ENCODE measurements around the gene ENPEP.

Gene ENPEP

GRCh38 chr4:110540581-110540980 is 64.6 kb downstream of the ENPEP start:
- no peaks in the 10 kb centered on the region for H3K36me3 ChIP-seq (ENCODE audit: control insufficient read depth in 1 of 2, insufficient read depth in 2 of 2, low read depth in 1 of 2, low read length in 2 of 2)
- no peak overlapping the region for H3K4me2 ChIP-seq (ENCODE audit: low read length, poor library complexity, severe bottlenecking)
- H3K27ac ChIP-seq (ENCODE audit: low read length, poor library complexity, severe bottlenecking): peak overlapping the region; percentile 32
- no peak overlapping the region for H2AK5ac ChIP-seq (ENCODE audit: low read length, severe bottlenecking)
- no peak overlapping the region for H4K91ac ChIP-seq (ENCODE audit: low read length)
- H3K9ac ChIP-seq (ENCODE audit: low read length): no peak overlapping the region
- WGBS: 37% methylated on average over 3 of the region's 3 CpGs
- H2BK12ac ChIP-seq (ENCODE audit: low read length in 2 of 2): no peak overlapping the region
- H2AFZ ChIP-seq (ENCODE audit: low read depth, low read length): no peak overlapping the region
- no peak overlapping the region for H4K8ac ChIP-seq (ENCODE audit: low read length)
- no peak overlapping the region for H2BK120ac ChIP-seq (ENCODE audit: low read depth, low read length)
- H3K9me3 ChIP-seq (ENCODE audit: control insufficient read depth, low read length): peaks cover 6% of the 10 kb centered on the region
- no peak overlapping the region for H3K14ac ChIP-seq (ENCODE audit: low read length in 2 of 2)
- H3K4me1 ChIP-seq (ENCODE audit: control insufficient read depth, insufficient read depth, low read depth, low read length): no peaks in the 10 kb centered on the region
- H3K79me1 ChIP-seq (replicated peaks; ENCODE audit: low read length, poor library complexity, severe bottlenecking): no peaks in the 10 kb centered on the region
- DNase-seq: peak; percentile 50
- H3K4me3 ChIP-seq (ENCODE audit: insufficient read depth in 1 of 2, low read depth in 1 of 2, low read length in 2 of 2): no peak overlapping the region
- H3K23ac ChIP-seq (ENCODE audit: low read length in 2 of 2): no peak overlapping the region
- H2BK15ac ChIP-seq (ENCODE audit: low read depth, poor library complexity, severe bottlenecking): no peak overlapping the region
- no peak overlapping the region for H2BK5ac ChIP-seq (ENCODE audit: low read depth, low read length, poor library complexity, severe bottlenecking)
- no peaks in the 10 kb centered on the region for H3K27me3 ChIP-seq (ENCODE audit: control insufficient read depth in 1 of 2, insufficient read depth in 1 of 2, low read length in 2 of 2)
- no peak overlapping the region for H3K18ac ChIP-seq (ENCODE audit: low read depth in 1 of 2, low read length in 2 of 2)
- H3K4ac ChIP-seq (ENCODE audit: low read depth in 1 of 2, low read length in 2 of 2): no peak overlapping the region

- H2BK12ac ChIP-seq (ENCODE audit: low read length in 2 of 2): no peak overlapping the region
- WGBS: no CpG with 5 or more reads among the region's 1 CpG
Measured at GRCh38 chr4:110540982-110541451, 65.1 kb downstream of the ENPEP start.

GRCh38 chr4:110543577-110543976 is 67.6 kb downstream of the ENPEP start:
- H2BK15ac ChIP-seq (ENCODE audit: low read depth, poor library complexity, severe bottlenecking): no peak overlapping the region
- 25% methylated on average over 1 of the region's 2 CpGs for WGBS
- no peak overlapping the region for H2BK120ac ChIP-seq (ENCODE audit: low read depth, low read length)
- H2BK12ac ChIP-seq (ENCODE audit: low read length in 2 of 2): no peak overlapping the region
- H3K23ac ChIP-seq (ENCODE audit: low read length in 2 of 2): no peak overlapping the region
- no peak overlapping the region for H3K4ac ChIP-seq (ENCODE audit: low read depth in 1 of 2, low read length in 2 of 2)
- H3K79me1 ChIP-seq (replicated peaks; ENCODE audit: low read length, poor library complexity, severe bottlenecking): no peaks in the 10 kb centered on the region
- H3K4me3 ChIP-seq (ENCODE audit: insufficient read depth in 1 of 2, low read depth in 1 of 2, low read length in 2 of 2): no peak overlapping the region
- H3K4me1 ChIP-seq (ENCODE audit: control insufficient read depth, insufficient read depth, low read depth, low read length): no peaks in the 10 kb centered on the region
- H3K9ac ChIP-seq (ENCODE audit: low read length): no peak overlapping the region
- no peak overlapping the region for H2BK5ac ChIP-seq (ENCODE audit: low read depth, low read length, poor library complexity, severe bottlenecking)
- no peaks in the 10 kb centered on the region for H3K27me3 ChIP-seq (ENCODE audit: control insufficient read depth in 1 of 2, insufficient read depth in 1 of 2, low read length in 2 of 2)
- no peaks in the 10 kb centered on the region for H3K36me3 ChIP-seq (ENCODE audit: control insufficient read depth in 1 of 2, insufficient read depth in 2 of 2, low read depth in 1 of 2, low read length in 2 of 2)
- no peak overlapping the region for H3K4me2 ChIP-seq (ENCODE audit: low read length, poor library complexity, severe bottlenecking)
- H2AFZ ChIP-seq (ENCODE audit: low read depth, low read length): no peak overlapping the region
- H3K27ac ChIP-seq (ENCODE audit: low read length, poor library complexity, severe bottlenecking): no peak overlapping the region
- H3K14ac ChIP-seq (ENCODE audit: low read length in 2 of 2): no peak overlapping the region
- H2AK5ac ChIP-seq (ENCODE audit: low read length, severe bottlenecking): no peak overlapping the region
- no peaks in the 10 kb centered on the region for H3K9me3 ChIP-seq (ENCODE audit: control insufficient read depth, low read length)
- H4K8ac ChIP-seq (ENCODE audit: low read length): no peak overlapping the region
- no peak overlapping the region for H3K18ac ChIP-seq (ENCODE audit: low read depth in 1 of 2, low read length in 2 of 2)
- H4K91ac ChIP-seq (ENCODE audit: low read length): no peak overlapping the region
- no peak for DNase-seq

More at GRCh38 chr4:110540982-110541451, 65.1 kb downstream of the ENPEP start:
- H2AK5ac ChIP-seq (ENCODE audit: low read length, severe bottlenecking): no peak overlapping the region
- H3K14ac ChIP-seq (ENCODE audit: low read length in 2 of 2): no peak overlapping the region
- H2AFZ ChIP-seq (ENCODE audit: low read depth, low read length): no peak overlapping the region
- H3K23ac ChIP-seq (ENCODE audit: low read length in 2 of 2): no peak overlapping the region
- H4K91ac ChIP-seq (ENCODE audit: low read length): no peak overlapping the region
- H3K27ac ChIP-seq (ENCODE audit: low read length, poor library complexity, severe bottlenecking): peak overlapping the region; percentile 32
- H2BK5ac ChIP-seq (ENCODE audit: low read depth, low read length, poor library complexity, severe bottlenecking): no peak overlapping the region
- H3K4me3 ChIP-seq (ENCODE audit: insufficient read depth in 1 of 2, low read depth in 1 of 2, low read length in 2 of 2): no peak overlapping the region
- H3K18ac ChIP-seq (ENCODE audit: low read depth in 1 of 2, low read length in 2 of 2): no peak overlapping the region
- no peaks in the 10 kb centered on the region for H3K36me3 ChIP-seq (ENCODE audit: control insufficient read depth in 1 of 2, insufficient read depth in 2 of 2, low read depth in 1 of 2, low read length in 2 of 2)
- H3K4ac ChIP-seq (ENCODE audit: low read depth in 1 of 2, low read length in 2 of 2): no peak overlapping the region
- no peak overlapping the region for H3K4me2 ChIP-seq (ENCODE audit: low read length, poor library complexity, severe bottlenecking)
- no peak overlapping the region for H4K8ac ChIP-seq (ENCODE audit: low read length)
- H2BK120ac ChIP-seq (ENCODE audit: low read depth, low read length): no peak overlapping the region
- no peak overlapping the region for H3K9ac ChIP-seq (ENCODE audit: low read length)
- DNase-seq: no peak
- no peaks in the 10 kb centered on the region for H3K27me3 ChIP-seq (ENCODE audit: control insufficient read depth in 1 of 2, insufficient read depth in 1 of 2, low read length in 2 of 2)
- no peaks in the 10 kb centered on the region for H3K79me1 ChIP-seq (replicated peaks; ENCODE audit: low read length, poor library complexity, severe bottlenecking)
- H3K9me3 ChIP-seq (ENCODE audit: control insufficient read depth, low read length): peaks cover 6% of the 10 kb centered on the region
- no peak overlapping the region for H2BK15ac ChIP-seq (ENCODE audit: low read depth, poor library complexity, severe bottlenecking)
- no peaks in the 10 kb centered on the region for H3K4me1 ChIP-seq (ENCODE audit: control insufficient read depth, insufficient read depth, low read depth, low read length)

- H3K4ac ChIP-seq (ENCODE audit: low read depth in 1 of 2, low read length in 2 of 2): no peak overlapping the region
- H3K27ac ChIP-seq (ENCODE audit: low read length, poor library complexity, severe bottlenecking): no peak overlapping the region
- no peak overlapping the region for H2BK15ac ChIP-seq (ENCODE audit: low read depth, poor library complexity, severe bottlenecking)
- no peaks in the 10 kb centered on the region for H3K36me3 ChIP-seq (ENCODE audit: control insufficient read depth in 1 of 2, insufficient read depth in 2 of 2, low read depth in 1 of 2, low read length in 2 of 2)
- no peak overlapping the region for H2BK120ac ChIP-seq (ENCODE audit: low read depth, low read length)
- no peaks in the 10 kb centered on the region for H3K79me1 ChIP-seq (replicated peaks; ENCODE audit: low read length, poor library complexity, severe bottlenecking)
- no peak overlapping the region for H2AFZ ChIP-seq (ENCODE audit: low read depth, low read length)
- H3K4me2 ChIP-seq (ENCODE audit: low read length, poor library complexity, severe bottlenecking): no peak overlapping the region
- no peak overlapping the region for H3K14ac ChIP-seq (ENCODE audit: low read length in 2 of 2)
- H3K4me3 ChIP-seq (ENCODE audit: insufficient read depth in 1 of 2, low read depth in 1 of 2, low read length in 2 of 2): no peak overlapping the region
- H3K9me3 ChIP-seq (ENCODE audit: control insufficient read depth, low read length): no peaks in the 10 kb centered on the region
- H2BK12ac ChIP-seq (ENCODE audit: low read length in 2 of 2): no peak overlapping the region
- no peak overlapping the region for H4K8ac ChIP-seq (ENCODE audit: low read length)
- no peak overlapping the region for H2AK5ac ChIP-seq (ENCODE audit: low read length, severe bottlenecking)
- DNase-seq: no peak
- H3K27me3 ChIP-seq (ENCODE audit: control insufficient read depth in 1 of 2, insufficient read depth in 1 of 2, low read length in 2 of 2): no peaks in the 10 kb centered on the region
- H4K91ac ChIP-seq (ENCODE audit: low read length): no peak overlapping the region
- no peak overlapping the region for H2BK5ac ChIP-seq (ENCODE audit: low read depth, low read length, poor library complexity, severe bottlenecking)
- no peak overlapping the region for H3K23ac ChIP-seq (ENCODE audit: low read length in 2 of 2)
- no peak overlapping the region for H3K9ac ChIP-seq (ENCODE audit: low read length)
- no peak overlapping the region for H3K18ac ChIP-seq (ENCODE audit: low read depth in 1 of 2, low read length in 2 of 2)
- H3K4me1 ChIP-seq (ENCODE audit: control insufficient read depth, insufficient read depth, low read depth, low read length): no peaks in the 10 kb centered on the region
Measured at GRCh38 chr4:110544594-110544993, 68.6 kb downstream of the ENPEP start.

All from mesenchymal stem cell (in vitro differentiated cells and primary cell).